ENCODE measurements around the gene TNFRSF1B.
A peak's percentile ranks its signal among the peaks of the same experiment; 100 is the strongest.

The TNFRSF1B gene

GRCh38 chr1:12176298-12177118, 9.7 kb downstream of the TNFRSF1B start (continued):
- TF ChIP-seq ZNF311 (tag by site-specific recombination; IDR thresholded peaks at IDR 0.05; ENCODE audit: borderline replicate concordance) (no peak), ZBTB1 (tag by site-specific recombination; IDR thresholded peaks at IDR 0.05) (no peak), BCL6B (tag by site-specific recombination; IDR thresholded peaks at IDR 0.05) (no peak)

DNA sequence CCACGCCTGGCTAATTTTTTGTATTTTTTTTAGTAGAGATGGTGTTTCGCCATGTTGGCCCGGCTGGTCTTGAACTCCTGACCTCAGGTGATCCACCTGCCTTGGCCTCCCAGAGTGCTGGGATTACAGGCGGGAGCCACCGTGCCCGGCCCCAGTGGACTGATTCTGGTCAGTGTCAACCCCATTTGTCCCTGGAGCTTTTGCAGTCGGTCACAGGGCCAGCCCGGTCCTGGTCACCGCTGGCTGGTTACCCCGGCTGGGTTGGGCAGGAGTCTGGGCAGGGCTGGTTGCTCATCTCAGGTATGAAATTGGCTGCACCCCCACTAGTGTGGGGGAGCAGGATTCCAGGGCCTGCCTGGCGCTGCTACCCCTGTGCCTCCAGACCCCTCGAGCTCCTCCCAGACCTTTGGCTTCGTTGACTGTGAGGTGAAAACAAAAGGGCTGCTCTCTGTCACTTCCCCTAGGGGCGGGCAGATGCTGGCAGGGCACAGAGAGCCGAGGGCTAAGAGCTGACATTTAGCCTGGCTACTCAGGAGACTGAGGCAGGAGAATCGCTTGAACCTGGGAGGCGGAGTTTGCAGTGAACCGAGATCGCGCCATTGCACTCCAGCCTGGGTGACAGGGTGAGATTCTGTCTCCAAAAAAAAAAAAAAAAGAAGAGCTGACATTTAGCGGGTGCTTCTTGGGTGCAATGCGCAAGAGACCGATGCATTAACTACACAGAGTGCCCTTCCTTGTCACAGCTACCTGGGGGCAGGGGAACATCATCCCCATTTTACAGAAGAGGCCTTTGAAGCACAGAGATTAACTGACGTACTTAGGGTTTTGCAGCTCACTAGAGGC, 10.6 kb downstream of the TNFRSF1B start:
- no peaks in the 10 kb centered on the region for H3K36me3 ChIP-seq (ENCODE audit: control insufficient read depth in 2 of 2, insufficient read depth in 1 of 2, low read length in 2 of 2)
- TF ChIP-seq, protein P1, sequence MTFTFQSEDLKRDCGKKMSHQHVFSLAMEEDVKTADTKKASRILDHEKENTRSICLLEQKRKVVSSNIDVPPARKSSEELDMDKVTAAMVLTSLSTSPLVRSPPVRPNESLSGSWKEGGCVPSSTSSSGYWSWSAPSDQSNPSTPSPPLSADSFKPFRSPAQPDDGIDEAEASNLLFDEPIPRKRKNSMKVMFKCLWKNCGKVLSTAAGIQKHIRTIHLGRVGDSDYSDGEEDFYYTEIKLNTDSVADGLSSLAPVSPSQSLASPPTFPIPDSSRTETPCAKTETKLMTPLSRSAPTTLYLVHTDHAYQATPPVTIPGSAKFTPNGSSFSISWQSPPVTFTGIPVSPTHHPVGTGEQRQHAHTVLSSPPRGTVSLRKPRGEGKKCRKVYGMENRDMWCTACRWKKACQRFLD (tag by site-specific recombination; IDR thresholded peaks at IDR 0.05) = no peak
- no peak for TF ChIP-seq ZNF274 (IDR thresholded peaks at IDR 0.05; ENCODE audit: low read length)
- no peak for TF ChIP-seq ZNF274 (tag by site-specific recombination; IDR thresholded peaks at IDR 0.05; ENCODE audit: borderline replicate concordance)
- ChIA-PET POLR2A (interaction anchor here (0.6 to 1.7 kb wide), 2 partner anchors 15 to 24 kb away, joined by 3 read pairs; no protein-coding TSS in a partner anchor), CTCF (interaction anchor here (0.6 to 2.4 kb wide), 8 partner anchors 8 to 53 kb away, joined by 3 to 8 read pairs (median 4); no protein-coding TSS in a partner anchor)
- H3K4me1 ChIP-seq (ENCODE audit: control insufficient read depth, insufficient read depth, low read length) = no peaks in the 10 kb centered on the region
- H3K4me3 ChIP-seq (ENCODE audit: low read depth, low read length) = no peak overlapping the region
- no peak overlapping the region for H3K27ac ChIP-seq (ENCODE audit: extremely low read depth, low read depth, low read length)
- no peaks in the 10 kb centered on the region for H3K9me3 ChIP-seq (ENCODE audit: control insufficient read depth, insufficient read depth, low read depth, low read length)

DNA sequence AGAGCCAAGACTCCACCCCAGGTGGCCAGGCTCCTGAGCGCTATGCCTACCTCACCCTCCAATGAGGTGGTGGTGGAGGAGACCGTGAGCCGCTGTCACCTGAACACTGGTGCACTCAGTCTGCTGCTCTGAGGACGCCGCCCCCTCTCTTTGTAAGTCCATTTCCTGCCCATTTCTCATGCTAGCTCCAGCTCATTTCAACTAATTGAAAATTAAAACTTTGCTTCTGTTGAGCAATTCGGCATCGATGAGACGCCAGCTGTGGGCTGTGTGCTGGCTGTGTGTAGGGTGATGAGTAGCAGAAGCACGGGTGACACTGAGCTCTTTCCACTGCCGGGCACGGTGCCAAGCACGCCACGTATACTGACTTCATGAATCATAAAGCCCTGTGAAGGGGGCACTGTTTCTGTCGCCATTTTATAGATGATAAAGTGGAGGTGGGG, 11.2 kb downstream of the TNFRSF1B start:
- TF ChIP-seq FEZF1 (tag by site-specific recombination; IDR thresholded peaks at IDR 0.05) (0 out of 2 replicates have a peak, but pooled peaks have one; percentile 23), ZFHX2 (tag by site-specific recombination; conservative IDR thresholded peaks at IDR 0.05) (peak; percentile 8; the same call in 1 of the 2 replicates), ZNF140 (tag by site-specific recombination; IDR thresholded peaks at IDR 0.05) (no peak), ZNF530 (tag by site-specific recombination; IDR thresholded peaks at IDR 0.05; ENCODE audit: low read depth) (no peak), REPIN1 (tag by site-specific recombination; IDR thresholded peaks at IDR 0.05; ENCODE audit: low read depth) (no peak), OSR2 (tag by site-specific recombination; IDR thresholded peaks at IDR 0.05) (peak; percentile 33), GLIS1 (tag by site-specific recombination; IDR thresholded peaks at IDR 0.05) (peak; percentile 7; the same call in 1 of the 2 replicates), PRDM10 (tag by site-specific recombination; IDR thresholded peaks at IDR 0.05) (0 out of 2 replicates have a peak, but pooled peaks have one; percentile 20)
- ChIA-PET POLR2A (interaction anchor here (0.6 to 1.7 kb wide), 2 partner anchors 16 to 25 kb away, joined by 3 read pairs; no protein-coding TSS in a partner anchor), CTCF (interaction anchor here (0.7 to 2.4 kb wide), 7 partner anchors 9 to 309 kb away, joined by 3 to 8 read pairs (median 4); no protein-coding TSS in a partner anchor)
- Histone ChIP-seq H3K36me3 (ENCODE audit: control insufficient read depth in 2 of 2, insufficient read depth in 1 of 2, low read length in 2 of 2) (no peaks in the 10 kb centered on the region), H3K9me3 (ENCODE audit: control insufficient read depth, insufficient read depth, low read depth, low read length) (no peaks in the 10 kb centered on the region), H3K4me1 (ENCODE audit: control insufficient read depth, insufficient read depth, low read length) (no peaks in the 10 kb centered on the region), H3K4me3 (ENCODE audit: low read depth, low read length) (no peak overlapping the region), H3K27ac (ENCODE audit: extremely low read depth, low read depth, low read length) (no peak overlapping the region)

Data from HEK293 (cell line).